GM18505 (cell line): ENCODE results near the gene COQ2.
"Not testable (repeated sequence)": the region's sequence is repeated elsewhere in the genome, so short reads cannot be mapped to it uniquely, and the experiment has no call there.

Experiments used
- ATAC-seq: cut with Tn5 transposase; IDR thresholded peaks from one replicate; pipeline ENCODE4 v1.9.1; 2021; ENCODE audit not compliant: unreplicated experiment
- POLR2A ChIP-seq: IDR thresholded peaks from 4 replicates; pipeline ENCODE4 v1.6.1; 2011; ENCODE audit warnings: borderline replicate concordance; ENCODE audit not compliant: insufficient read depth, insufficient read length; ENCODE audit errors: extremely low read depth

COQ2 gene

GRCh38 chr4:83308672-83309071 lies 24.1 kb upstream of the COQ2 start:
- no peak for ATAC-seq
- no peak for TF ChIP-seq POLR2A

GRCh38 chr4:83307920-83308319 lies 23.3 kb upstream of the COQ2 start:
- TF ChIP-seq POLR2A: no peak
- ATAC-seq: no peak

GRCh38 chr4:83305187-83305586 lies 20.6 kb upstream of the COQ2 start:
- no peak for ATAC-seq

GRCh38 chr4:83297548-83298260 lies 13.1 kb upstream of the COQ2 start:
- no peak for ATAC-seq

More at GRCh38 chr4:83305187-83305586, 20.6 kb upstream of the COQ2 start:
- no peak for TF ChIP-seq POLR2A

GRCh38 chr4:83293305-83294046 lies 8.9 kb upstream of the COQ2 start:
- no peak for TF ChIP-seq POLR2A
- no peak for ATAC-seq

More at GRCh38 chr4:83297548-83298260, 13.1 kb upstream of the COQ2 start:
- no peak for TF ChIP-seq POLR2A

GRCh38 chr4:83290059-83290774 lies 5.6 kb upstream of the COQ2 start:
- ATAC-seq: not testable (repeated sequence)

GRCh38 chr4:83288381-83288780 lies 3.8 kb upstream of the COQ2 start:
- ATAC-seq: not testable (repeated sequence)

- peak; percentile 10 for ATAC-seq
- TF ChIP-seq POLR2A: no peak
Measured at GRCh38 chr4:83285055-83285407, 433 bp upstream of the COQ2 start.

- ATAC-seq: no peak
- TF ChIP-seq POLR2A: no peak
Measured at GRCh38 chr4:83283181-83283580, 1.4 kb downstream of the COQ2 start.

- no peak for ATAC-seq
- no peak for TF ChIP-seq POLR2A
Measured at GRCh38 chr4:83282049-83282535, 2.5 kb downstream of the COQ2 start.

GRCh38 chr4:83281307-83281706 lies 3.3 kb downstream of the COQ2 start:
- TF ChIP-seq POLR2A: no peak
- ATAC-seq: no peak

- no peak for TF ChIP-seq POLR2A
- ATAC-seq: peak; percentile 58
Measured at GRCh38 chr4:83276299-83277040, 8.1 kb downstream of the COQ2 start.

GRCh38 chr4:83273926-83274325 lies 10.7 kb downstream of the COQ2 start:
- not testable (repeated sequence) for ATAC-seq
